NCI-H187 treated with DMSO at 0.1 percent for 48 hours (cell line): ENCODE data around the gene EIF4ENIF1.
"Not testable (repeated sequence)": the region's sequence is repeated elsewhere in the genome, so short reads cannot be mapped to it uniquely, and the experiment has no call there.

Experiments used
- DNase-seq: peaks from one replicate; lab custom pipeline; 2025; lab: John Stamatoyannopoulos, UW

The EIF4ENIF1 gene

GRCh38 chr22:31489632-31490495 lies at the start of gene EIF4ENIF1:
TSS of gene EIF4ENIF1 (minus strand) at chr22:31489842. CDS start at chr22:31488718, 1,124 bp downstream.
- DNase-seq: no peak

GRCh38 chr22:31538815-31539214 lies 49.2 kb upstream of the EIF4ENIF1 start:
- no peak for DNase-seq

- DNase-seq: no peak
Observed at GRCh38 chr22:31537019-31537535, 47.4 kb upstream of the EIF4ENIF1 start.

GRCh38 chr22:31533374-31533773 lies 43.7 kb upstream of the EIF4ENIF1 start:
- no peak for DNase-seq

GRCh38 chr22:31532060-31532459 lies 42.4 kb upstream of the EIF4ENIF1 start:
- DNase-seq: no peak

- DNase-seq: no peak
Observed at GRCh38 chr22:31530823-31531195, 41.2 kb upstream of the EIF4ENIF1 start.

- DNase-seq: no peak
Observed at GRCh38 chr22:31526270-31526669, 36.6 kb upstream of the EIF4ENIF1 start.

GRCh38 chr22:31524132-31524531 lies 34.5 kb upstream of the EIF4ENIF1 start:
- DNase-seq: not testable (repeated sequence)

GRCh38 chr22:31520051-31520450 lies 30.4 kb upstream of the EIF4ENIF1 start:
- no peak for DNase-seq

- no peak for DNase-seq
Observed at GRCh38 chr22:31509061-31509762, 19.6 kb upstream of the EIF4ENIF1 start.

GRCh38 chr22:31508536-31508935 lies 18.9 kb upstream of the EIF4ENIF1 start:
- DNase-seq: no peak

- DNase-seq: not testable (repeated sequence)
Observed at GRCh38 chr22:31507517-31507916, 17.9 kb upstream of the EIF4ENIF1 start.

- DNase-seq: no peak
Observed at GRCh38 chr22:31504282-31504681, 14.6 kb upstream of the EIF4ENIF1 start.

- DNase-seq: no peak
Observed at GRCh38 chr22:31503211-31503964, 13.7 kb upstream of the EIF4ENIF1 start.

GRCh38 chr22:31501738-31502137 lies 12.1 kb upstream of the EIF4ENIF1 start:
- DNase-seq: no peak

- no peak for DNase-seq
Observed at GRCh38 chr22:31497148-31497938, 7.7 kb upstream of the EIF4ENIF1 start.

- DNase-seq: no peak
Observed at GRCh38 chr22:31496735-31497146, 7.1 kb upstream of the EIF4ENIF1 start.

- DNase-seq: no peak
Observed at GRCh38 chr22:31496007-31496734, 6.5 kb upstream of the EIF4ENIF1 start, which contains the start of gene SFI1. TSS of gene SFI1 (plus strand) at chr22:31496536. CDS start at chr22:31508285, 11,749 bp downstream.

GRCh38 chr22:31495343-31495742 lies 5.7 kb upstream of the EIF4ENIF1 start:
- no peak for DNase-seq

- DNase-seq: not testable (repeated sequence)
Observed at GRCh38 chr22:31493355-31493754, 3.7 kb upstream of the EIF4ENIF1 start.

GRCh38 chr22:31492151-31492550 lies 2.5 kb upstream of the EIF4ENIF1 start:
- DNase-seq: no peak
